ENCODE measurements around the gene PAGE3.

GRCh38 chrX:55279832-55280231 lies 15.1 kb upstream of the PAGE3 start:
- TF ChIP-seq CTCF (IDR thresholded peaks at IDR 0.05; ENCODE audit: insufficient read depth, low read length) (no peak), POLR2AphosphoS5 (IDR thresholded peaks at IDR 0.05; ENCODE audit: low read depth) (no peak)
